ENCODE data around the gene CDH4.

DNA sequence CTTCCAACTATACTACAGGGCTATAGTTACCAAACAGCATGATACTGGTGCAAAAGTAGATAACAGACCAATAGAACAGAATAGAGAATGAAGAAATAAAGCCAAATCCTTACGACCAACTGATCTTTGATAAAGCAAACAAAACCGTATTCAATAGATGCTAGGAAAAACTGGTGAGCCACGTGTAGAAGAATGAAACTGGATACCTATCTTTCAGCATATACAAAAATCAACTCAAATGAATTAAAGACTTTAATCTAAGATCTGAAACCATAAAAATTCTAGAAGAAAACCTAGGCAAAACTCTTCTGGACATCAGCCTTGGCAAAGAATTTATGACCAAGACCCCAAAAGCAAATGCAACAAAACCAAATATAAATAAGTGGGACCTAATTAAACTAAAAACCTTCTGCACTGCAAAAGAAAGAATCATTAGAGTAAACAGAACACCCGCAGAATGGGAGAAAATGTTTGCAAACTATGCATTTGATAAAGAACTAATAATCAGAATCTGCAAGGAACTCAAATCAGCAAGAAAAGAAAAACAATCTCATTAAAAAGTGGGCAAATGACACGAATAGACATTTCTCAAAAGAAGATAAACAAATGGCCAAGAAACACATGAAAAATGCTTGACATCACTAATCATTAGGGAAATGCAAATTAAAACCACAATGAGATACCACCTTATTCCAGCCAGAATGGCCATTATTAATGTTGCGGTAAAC is 703.8 kb downstream of the CDH4 start:
- TF ChIP-seq, protein P1, sequence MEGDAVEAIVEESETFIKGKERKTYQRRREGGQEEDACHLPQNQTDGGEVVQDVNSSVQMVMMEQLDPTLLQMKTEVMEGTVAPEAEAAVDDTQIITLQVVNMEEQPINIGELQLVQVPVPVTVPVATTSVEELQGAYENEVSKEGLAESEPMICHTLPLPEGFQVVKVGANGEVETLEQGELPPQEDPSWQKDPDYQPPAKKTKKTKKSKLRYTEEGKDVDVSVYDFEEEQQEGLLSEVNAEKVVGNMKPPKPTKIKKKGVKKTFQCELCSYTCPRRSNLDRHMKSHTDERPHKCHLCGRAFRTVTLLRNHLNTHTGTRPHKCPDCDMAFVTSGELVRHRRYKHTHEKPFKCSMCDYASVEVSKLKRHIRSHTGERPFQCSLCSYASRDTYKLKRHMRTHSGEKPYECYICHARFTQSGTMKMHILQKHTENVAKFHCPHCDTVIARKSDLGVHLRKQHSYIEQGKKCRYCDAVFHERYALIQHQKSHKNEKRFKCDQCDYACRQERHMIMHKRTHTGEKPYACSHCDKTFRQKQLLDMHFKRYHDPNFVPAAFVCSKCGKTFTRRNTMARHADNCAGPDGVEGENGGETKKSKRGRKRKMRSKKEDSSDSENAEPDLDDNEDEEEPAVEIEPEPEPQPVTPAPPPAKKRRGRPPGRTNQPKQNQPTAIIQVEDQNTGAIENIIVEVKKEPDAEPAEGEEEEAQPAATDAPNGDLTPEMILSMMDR (IDR thresholded peaks at IDR 0.05; ENCODE audit: insufficient read depth, low read depth, low read length) = no peak
- TF ChIP-seq EZH2 (IDR thresholded peaks at IDR 0.05; ENCODE audit: insufficient read depth, low read length) = no peak

Data from astrocyte (in vitro differentiated cells and primary cell).